Stimulated activated CD4-positive, alpha-beta T cell treated with anti-CD3 and anti-CD28 coated beads, TNF-alpha, amount 100 ng/mL, for 24 hours (primary cell): ENCODE data around the gene TNKS1BP1.

Experiments used
- DNase-seq, 3 experiments: peaks; one replicate each; pipeline ENCODE4 v3.0.0-alpha.2; 2020; ENCODE audit warnings: low read depth in 3 of 3

TNKS1BP1 gene

DNA sequence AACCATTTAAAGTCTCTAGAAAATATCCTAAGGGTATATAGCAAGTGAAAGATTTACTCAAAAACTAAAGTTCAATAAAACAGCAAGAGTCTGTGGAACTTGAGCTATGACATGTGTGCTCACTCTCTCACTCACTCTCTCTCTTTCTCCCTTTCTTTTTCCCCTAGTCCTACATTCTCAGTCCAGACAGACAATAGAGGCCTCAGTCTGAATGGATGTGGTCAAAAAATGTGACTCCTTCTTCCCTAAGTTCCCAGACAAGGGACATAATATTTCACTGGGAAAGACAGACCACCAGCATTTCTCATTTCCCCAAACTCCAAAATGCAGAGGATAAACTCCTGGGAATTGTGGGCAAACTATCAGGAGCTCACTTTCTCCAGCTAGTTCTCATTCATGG, 70.1 kb downstream of the TNKS1BP1 start:
- no peak for DNase-seq

DNA sequence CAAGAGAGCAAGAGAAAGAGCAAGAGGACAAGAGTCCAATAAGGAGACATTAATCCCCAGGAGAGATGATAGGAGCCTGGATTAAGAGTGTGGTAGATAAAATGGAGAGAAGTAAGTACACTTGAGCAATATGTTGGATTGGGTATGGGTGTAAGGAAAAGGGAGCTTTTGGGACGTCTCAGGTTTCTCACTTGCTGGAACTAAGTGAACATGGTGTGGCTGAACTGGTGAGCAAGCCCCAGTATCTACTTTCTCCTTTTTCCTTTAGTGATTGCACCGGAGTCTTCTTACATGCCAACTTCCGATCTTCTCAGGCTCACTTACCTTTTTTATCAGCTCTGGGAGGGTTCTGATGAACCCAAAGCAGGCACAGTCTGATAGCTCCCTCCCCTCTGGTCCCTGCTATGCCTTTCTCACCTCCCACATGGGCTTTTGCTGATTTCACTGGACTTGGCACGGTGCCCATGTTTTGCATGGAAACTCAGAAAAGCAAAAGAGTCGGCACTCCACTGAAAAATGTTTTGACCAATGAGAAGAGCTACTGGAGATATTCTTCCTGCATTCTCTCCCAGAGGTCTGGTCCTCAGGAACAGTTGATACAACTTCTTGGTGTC, 73.2 kb downstream of the TNKS1BP1 start:
- DNase-seq = no peak

DNA sequence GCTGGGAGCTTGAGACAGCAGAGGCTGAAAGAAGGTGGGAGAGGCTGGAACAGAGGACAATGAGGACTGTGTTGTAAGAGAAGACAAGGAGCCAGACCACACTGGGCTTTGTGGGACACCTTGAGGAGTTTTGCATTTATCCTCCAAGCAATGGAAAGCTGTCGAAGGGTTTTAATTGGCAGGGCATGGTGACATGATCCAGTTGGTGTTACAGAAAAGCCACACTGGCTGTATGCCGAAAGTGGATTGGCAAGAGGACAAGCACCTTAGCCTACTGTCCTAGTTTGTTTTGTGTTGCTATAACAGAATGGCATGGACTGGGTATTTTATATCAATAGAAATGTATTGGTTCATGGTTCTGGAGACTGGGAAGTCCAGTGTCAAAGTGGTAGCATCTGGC, 73.7 kb downstream of the TNKS1BP1 start:
- DNase-seq = no peak
